T-helper 9 cell (primary cell): ENCODE data around the gene GMEB2.
A peak's percentile ranks its signal among the peaks of the same experiment; 100 is the strongest.

Experiments
- DNase-seq: peaks from one replicate; pipeline ENCODE4 v3.0.0-alpha.2; 2020

The GMEB2 gene

GRCh38 chr20:63611646-63612045, 15.3 kb downstream of the GMEB2 start:
- no peak for DNase-seq

DNA sequence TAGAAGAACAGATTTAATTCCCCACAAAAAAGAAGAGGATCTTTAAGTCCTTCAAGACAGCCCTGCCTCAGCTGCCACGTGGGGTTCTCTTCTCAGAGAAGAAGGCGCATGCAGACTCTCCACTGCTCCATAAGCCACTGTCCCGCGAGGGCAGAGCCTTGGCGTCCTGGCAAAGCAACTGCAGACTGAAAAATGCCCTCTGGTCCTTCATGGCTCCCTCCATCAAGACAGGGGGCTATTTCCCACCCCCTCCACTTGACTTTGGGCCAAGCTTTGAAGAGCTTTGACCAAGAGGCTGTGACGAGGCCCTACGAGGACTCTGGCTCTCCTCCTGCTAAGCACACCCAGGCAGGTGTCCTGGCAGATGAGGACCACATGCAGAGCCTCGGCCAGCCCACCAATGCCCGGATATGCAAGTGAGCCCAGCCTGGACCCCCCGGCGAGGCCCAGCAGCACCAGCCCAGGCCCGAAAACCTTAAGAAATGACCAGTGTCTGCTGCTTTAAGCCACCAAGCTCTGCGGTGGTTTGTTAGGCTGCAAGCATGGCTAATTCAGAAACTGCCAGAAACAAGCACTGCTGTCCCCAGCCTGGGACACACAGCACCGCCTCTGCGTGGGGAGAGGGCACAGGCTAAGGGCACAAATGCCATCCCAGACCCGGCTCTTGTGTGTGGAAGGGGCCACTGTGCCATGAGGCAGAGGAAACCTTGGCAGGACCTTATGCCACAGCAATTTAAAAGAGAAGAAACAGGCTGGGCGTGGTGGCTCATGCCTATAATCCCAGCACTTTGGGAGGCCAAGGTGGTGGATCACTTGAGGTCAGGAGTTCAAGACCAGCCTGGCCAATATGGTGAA, 16.1 kb downstream of the GMEB2 start:
- DNase-seq, result no peak

- DNase-seq, result no peak
These were observed 20.2 kb downstream of the GMEB2 start for GRCh38 chr20:63606686-63607085.

DNA sequence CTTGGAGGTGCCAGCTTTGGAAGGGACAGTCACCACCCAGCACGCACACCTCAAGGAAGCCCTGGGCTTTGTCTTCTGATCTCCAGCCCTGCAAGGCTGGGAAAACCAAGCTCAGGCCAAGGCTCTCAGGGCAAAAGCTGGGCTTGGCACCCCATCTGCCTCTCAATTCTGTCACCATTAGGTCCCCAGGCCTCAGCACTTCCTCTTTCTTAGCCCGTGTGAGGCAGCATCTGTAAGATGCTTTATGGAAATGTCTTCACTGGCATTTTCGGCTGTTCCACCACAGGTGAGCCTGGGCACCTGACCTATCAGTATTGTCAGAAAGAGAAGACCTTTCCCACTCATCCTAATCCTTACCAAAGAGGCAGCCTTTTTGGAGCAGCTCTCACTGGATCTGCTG, 24.6 kb downstream of the GMEB2 start:
- no peak for DNase-seq

DNA sequence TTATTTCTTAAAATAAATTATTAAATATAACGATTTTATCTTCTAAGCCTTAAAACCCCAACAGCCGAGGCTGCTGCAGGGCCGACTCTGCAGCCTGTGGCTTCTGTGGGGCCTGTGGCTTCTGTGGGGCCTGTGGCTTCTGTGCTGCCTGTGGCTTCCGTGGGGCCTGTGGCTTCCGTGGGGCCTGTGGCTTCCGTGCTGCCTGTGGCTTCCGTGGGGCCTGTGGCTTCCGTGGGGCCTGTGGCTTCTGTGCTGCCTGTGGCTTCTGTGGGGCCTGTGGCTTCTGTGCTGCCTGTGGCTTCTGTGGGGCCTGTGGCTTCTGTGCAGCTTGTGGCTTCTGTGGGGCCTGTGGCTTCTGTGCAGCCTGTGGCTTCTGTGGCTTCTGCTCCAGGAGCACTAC, 25.2 kb downstream of the GMEB2 start:
- DNase-seq, result peak; percentile 14

- no peak for DNase-seq
These were observed 27.4 kb downstream of the GMEB2 start for GRCh38 chr20:63599396-63600050.

GRCh38 chr20:63598479-63599395, 28.2 kb downstream of the GMEB2 start:
- DNase-seq, result no peak

DNA sequence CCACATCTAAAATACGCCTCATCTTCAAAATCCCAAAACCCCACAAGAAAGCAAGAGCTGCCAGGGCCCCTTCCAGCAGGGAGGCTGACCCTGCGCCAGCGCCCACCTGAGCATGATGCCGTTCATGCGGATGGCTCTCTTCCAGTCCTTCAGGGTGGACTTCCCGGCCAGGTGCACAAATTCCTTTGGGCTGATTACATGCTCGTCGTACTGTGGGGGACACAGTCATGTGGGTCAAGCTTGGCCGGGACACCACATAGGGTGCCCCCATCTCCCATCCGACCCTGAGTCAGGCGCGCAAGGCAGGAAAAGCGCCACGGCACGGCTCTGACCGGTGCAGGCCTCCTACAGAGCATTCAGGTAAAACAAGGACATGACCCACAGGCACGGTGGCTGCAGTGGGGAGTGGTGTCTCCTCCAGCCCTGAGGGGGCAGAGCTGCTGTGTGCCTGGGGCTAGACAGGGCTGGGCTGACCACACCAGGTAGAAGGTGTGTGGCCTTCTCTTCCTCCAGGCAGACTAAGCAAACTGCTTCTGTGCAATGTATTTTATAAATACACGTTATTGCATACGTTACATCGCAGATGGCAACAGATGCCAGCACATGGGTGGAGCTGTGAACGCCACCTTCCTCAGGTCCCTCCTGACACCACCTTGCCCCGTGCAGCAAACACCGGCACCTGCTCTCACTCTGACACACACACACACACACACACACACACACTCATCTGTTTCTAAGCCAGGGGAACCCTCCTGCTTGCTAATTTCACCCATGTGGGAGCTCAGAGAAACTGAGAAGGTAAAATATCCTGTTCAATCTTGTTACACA, 29.0 kb downstream of the GMEB2 start:
- DNase-seq, result no peak

DNA sequence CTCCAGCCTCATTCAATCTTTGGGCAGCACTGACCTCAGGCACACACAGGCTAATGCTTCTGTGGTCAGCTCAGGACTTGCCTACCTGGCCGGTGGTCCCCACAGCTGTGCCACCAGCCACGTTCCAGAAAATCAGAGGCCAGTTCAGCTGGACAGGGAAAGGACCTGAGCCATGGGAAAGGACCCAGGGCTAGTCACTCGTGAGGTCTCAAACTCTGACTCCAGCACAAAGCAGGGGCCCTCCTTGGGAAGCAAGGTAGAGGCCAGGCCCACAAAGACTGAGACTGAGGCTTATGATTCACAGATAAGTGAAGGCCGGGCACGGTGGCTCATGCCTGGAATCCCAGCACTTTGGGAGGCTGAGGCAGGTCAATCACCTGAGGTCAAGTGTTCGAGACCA, 30.5 kb downstream of the GMEB2 start:
- no peak for DNase-seq

- no peak for DNase-seq
These were observed 31.3 kb downstream of the GMEB2 start for GRCh38 chr20:63595416-63596127.

DNA sequence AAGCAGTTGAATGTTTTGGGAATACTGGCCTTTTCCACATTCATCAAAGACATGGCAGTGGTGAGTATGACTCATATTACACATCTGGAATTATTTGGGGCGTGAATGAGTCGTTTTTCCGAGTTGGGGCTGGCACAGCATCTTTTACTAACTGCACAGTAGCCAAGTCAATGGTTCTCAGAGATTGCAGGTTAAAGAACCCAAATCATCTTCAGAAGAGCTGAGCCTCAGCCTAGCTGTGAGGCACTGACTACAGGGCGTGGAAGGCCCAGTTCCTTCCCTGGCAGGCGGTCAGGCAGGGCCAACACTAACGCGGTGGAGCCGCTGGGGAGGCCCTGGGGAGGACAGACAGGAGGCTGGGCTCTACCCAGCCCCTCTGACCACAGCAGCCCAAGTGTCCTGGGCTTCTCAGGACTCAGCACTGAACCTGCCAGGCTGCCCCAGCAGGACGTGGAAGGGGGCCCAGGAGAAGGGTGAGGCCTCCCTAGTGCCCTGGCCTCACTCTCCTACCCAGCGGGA, 32.8 kb downstream of the GMEB2 start:
- no peak for DNase-seq

DNA sequence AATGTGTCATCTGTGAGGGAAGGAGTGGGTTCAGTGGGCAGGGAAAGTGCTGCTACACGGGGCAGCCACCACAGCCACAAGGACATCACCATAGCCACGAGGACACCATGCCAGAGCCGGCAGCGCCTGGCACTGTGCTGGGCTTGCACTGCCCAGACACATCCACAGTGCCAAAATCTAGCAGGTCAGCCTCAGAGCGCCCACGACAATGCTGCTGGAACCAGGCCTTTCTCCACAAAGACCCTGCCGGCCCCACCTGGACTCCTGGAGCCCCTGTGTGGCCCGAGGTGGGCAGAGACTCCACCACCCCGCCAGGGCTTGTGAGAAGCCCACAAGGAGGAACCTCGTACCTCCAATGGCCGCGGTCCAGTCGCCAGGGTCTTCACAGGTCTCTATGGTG, 34.2 kb downstream of the GMEB2 start:
- no peak for DNase-seq

- DNase-seq, result no peak
These were observed 35.0 kb downstream of the GMEB2 start for GRCh38 chr20:63591786-63592355.

DNA sequence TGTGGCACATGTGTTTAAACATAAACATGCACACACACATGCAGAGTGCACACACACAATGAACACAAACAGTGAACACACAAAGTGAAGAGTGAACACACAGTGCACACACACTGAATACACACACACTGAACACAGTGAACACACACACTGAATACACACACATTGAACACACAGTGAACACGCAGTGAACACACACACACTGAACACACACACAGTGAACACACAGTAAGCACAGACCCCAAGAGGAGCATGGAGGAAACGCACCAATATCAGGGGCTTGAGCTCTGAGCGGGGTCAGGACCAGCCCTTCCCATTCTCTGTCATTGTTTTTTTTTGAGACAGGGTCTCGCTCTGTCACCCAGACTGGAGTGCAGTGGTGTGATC, 35.8 kb downstream of the GMEB2 start:
- DNase-seq, result no peak

DNA sequence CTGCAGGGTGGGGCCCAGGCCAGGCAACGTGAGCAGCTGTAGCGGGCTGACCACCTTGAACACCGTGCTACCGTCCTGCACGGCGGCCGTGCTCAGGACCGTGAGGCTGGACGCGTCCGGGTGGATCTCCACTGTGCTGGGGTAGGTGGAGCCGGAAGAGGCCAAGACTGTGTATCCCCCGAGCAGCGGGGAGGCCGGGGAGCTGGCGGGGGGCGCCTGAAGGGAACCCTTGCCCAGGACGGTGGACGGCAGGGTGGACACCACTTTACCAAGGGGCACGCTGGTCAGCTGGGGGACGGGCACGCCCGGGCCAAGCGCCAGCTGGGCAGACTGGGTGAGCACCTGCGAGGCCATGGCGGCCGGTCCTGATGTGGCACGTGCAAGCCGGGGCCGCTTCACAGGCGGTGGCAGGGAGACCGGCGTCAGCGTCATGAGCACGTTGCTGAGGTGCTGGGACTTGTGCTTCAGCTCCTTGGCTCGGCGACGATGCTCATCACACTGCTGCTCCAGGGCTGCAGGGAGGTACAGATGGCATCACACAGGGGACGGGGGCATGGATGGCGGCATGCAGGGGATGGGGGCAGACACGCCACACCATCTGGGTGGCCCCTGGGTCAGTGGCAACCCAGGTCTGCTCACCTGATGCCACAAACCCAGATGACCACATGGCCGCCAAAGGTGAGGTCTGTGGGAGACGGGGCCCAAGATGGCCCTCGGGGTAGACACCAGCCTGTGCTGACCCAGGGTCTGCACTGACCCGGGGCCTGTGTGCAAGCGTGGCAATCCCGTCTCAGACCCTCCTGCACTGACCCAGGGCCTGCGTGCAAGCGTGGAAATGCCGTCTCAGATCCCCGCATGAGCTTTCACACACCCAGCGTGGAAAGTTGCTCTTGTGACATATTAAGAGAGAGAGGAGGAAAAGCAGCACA, 36.4 kb downstream of the GMEB2 start:
- no peak for DNase-seq

DNA sequence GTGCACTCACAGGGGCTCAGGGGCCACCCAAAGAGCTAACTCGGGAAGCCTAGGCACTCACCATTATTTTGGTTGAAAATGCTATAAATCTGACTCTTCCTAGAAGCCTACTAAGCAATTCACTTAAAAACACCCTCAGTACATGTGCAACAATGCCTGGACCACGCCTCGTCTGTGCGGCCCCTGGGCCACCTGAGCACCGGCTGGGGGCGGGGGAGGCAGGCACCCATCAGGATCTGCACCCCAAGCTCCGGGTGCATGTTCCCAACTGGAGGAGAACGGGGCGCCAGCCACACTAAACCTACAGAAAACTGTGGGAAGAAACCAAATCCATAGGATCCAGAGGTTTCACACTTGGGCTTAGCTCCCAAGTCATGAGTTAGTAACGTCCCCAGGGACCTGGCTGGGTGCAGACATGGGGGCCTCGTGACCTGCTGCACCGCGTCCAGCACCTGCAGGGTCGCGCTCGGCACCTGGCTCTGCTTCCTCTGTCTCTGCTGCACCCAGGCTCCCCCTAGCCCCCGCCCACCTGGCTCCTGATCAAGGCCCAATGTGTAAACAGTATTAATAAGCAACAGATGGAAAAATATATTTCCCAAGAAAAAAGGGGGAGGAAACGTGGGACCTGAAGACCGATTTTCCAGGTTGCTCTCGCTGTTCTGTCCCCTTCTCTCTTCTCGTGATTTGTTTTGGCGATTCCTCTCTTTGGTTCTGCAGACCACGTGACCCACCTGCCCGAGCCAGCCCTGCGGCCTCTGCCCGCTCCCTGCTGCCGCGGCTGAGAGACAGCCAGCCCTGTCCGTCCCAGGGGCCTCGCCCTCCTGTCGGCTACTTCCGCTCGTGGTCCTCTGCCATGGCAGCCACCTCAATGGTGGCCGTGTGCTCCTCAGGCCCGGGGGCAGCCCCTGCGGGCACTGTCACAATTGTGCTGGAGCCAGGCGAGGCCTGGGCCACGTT, 37.4 kb downstream of the GMEB2 start:
- DNase-seq, result no peak

- DNase-seq, result no peak
These were observed 38.3 kb downstream of the GMEB2 start for GRCh38 chr20:63588641-63589041.

GRCh38 chr20:63587776-63588591, 38.9 kb downstream of the GMEB2 start:
- no peak for DNase-seq
